Measurements from ENCODE around the gene CREB1. TPM values are rescaled to one million over a fixed set of nuclear protein-coding genes. Genes with fewer than 3 reads are reported as not detected.

The CREB1 gene
- total and polyA plus RNA-seq, 2 donors (not counting 1 experiment from before 2014, with no cell fraction given) = 42.5 to 156 TPM

DNA sequence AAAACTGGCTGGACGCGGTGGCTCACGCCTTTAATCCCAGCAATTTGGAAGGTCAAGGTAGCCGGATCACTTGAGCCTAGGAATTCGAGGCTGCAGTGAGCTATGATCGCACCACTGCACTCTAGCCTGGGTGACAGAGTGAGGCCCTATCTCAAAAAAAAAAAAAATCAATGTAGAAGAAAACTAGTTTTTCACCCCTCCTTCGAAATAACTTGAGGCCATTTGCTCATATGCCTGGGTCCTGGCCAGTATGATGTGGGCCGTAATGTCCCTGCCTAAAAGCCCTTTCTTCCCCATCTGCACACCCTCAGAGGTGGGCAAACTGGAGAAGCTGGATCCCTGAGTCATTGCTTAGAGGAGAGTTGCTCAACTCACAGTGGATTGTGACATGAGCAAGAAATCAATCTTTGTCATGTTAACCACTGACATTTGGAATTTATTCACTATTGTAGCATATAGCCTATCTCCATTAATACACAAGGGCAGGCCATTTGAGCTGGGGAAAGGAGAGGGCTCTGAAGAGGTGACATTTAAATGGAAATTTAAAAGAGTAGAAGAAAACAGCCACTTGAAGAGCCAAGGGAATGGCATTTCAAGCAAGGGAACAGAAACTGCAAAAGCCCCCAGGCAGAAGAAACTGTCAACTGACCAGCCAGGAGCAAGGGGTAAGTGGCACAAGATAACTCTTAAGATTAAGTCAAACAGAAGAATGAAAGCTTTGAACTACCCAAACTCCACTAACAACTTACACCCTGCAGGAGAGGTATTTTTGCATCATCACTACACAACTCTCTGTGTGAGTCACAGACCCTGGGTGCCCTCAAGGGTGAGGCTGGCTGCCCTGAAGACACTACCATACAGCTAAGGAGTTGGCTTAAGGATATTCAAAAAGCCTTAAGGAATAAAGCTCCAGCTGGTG, 103.1 kb downstream of the CREB1 start:
- ATAC-seq (ENCODE audit: low read depth) = no peak
- no peak for DNase-seq
- Mint-ChIP-seq H3K9me3 (ENCODE audit: insufficient read depth) (no peaks in the 10 kb centered on the region), H3K4me3 (no peak overlapping the region), H3K4me1 (peaks cover 13% of the 10 kb centered on the region), H3K27ac (peak overlapping the region; percentile 32), H3K27me3 (no peaks in the 10 kb centered on the region)
- Histone ChIP-seq H3K36me3 (replicated peaks in 1 of 2; ENCODE audit: control extremely low read depth in 1 of 2, control insufficient read depth in 1 of 2, extremely low read depth in 1 of 2, insufficient read depth in 2 of 2, low read length in 1 of 2) (no peaks in the 10 kb centered on the region), H2AFZ (ENCODE audit: insufficient read depth, low read depth, low read length, poor library complexity, severe bottlenecking) (no peak overlapping the region), H4K20me1 (ENCODE audit: control insufficient read depth, insufficient read depth, low read length, poor library complexity, severe bottlenecking) (no peaks in the 10 kb centered on the region), H3K27ac (ENCODE audit: low read length in 2 of 2) (no peak overlapping the region), H3K4me3 (ENCODE audit: control extremely low read depth in 1 of 5, extremely low read depth in 1 of 5, insufficient read depth in 1 of 5, low read depth in 2 of 5, low read length in 4 of 5) (no peak overlapping the region), H3K4me2 (replicated peaks; ENCODE audit: low read depth, low read length, poor library complexity, severe bottlenecking) (no peak overlapping the region), H3K4me1 (ENCODE audit: control insufficient read depth in 2 of 2, insufficient read depth in 2 of 2, low read length in 2 of 2) (no peaks in the 10 kb centered on the region), H3K9me3 (ENCODE audit: control extremely low read depth in 1 of 3, control insufficient read depth in 2 of 3, insufficient read depth in 1 of 3, low read length in 2 of 3) (no peaks in the 10 kb centered on the region), H3K27me3 (replicated peaks in 1 of 4; ENCODE audit: control extremely low read depth in 1 of 4, control insufficient read depth in 3 of 4, insufficient read depth in 4 of 4, low read length in 3 of 4) (no peaks in the 10 kb centered on the region), H3K79me2 (ENCODE audit: control insufficient read depth, insufficient read depth, low read length) (no peaks in the 10 kb centered on the region), H3K9ac (ENCODE audit: low read length) (no peak overlapping the region)
- POLR2A ChIA-PET = no interaction called here
- 96% methylated on average over 4 of the region's 8 CpGs for WGBS (ENCODE audit: insufficient coverage)
- CTCF ChIA-PET = interaction anchor here (0.5 to 1.6 kb wide), 2 partner anchors 8 to 77 kb away, joined by 3 to 4 read pairs; partner anchors contain the start of gene METTL21A
- intact Hi-C loops (cut with micrococcal nuclease) = no loop called here
- no peak for TF ChIP-seq EZH2 (IDR thresholded peaks at IDR 0.05; ENCODE audit: borderline replicate concordance, insufficient read depth, low read depth, low read length, poor library complexity, severe bottlenecking)
- TF ChIP-seq, protein P1, sequence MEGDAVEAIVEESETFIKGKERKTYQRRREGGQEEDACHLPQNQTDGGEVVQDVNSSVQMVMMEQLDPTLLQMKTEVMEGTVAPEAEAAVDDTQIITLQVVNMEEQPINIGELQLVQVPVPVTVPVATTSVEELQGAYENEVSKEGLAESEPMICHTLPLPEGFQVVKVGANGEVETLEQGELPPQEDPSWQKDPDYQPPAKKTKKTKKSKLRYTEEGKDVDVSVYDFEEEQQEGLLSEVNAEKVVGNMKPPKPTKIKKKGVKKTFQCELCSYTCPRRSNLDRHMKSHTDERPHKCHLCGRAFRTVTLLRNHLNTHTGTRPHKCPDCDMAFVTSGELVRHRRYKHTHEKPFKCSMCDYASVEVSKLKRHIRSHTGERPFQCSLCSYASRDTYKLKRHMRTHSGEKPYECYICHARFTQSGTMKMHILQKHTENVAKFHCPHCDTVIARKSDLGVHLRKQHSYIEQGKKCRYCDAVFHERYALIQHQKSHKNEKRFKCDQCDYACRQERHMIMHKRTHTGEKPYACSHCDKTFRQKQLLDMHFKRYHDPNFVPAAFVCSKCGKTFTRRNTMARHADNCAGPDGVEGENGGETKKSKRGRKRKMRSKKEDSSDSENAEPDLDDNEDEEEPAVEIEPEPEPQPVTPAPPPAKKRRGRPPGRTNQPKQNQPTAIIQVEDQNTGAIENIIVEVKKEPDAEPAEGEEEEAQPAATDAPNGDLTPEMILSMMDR (IDR thresholded peaks at IDR 0.05) = no peak

DNA sequence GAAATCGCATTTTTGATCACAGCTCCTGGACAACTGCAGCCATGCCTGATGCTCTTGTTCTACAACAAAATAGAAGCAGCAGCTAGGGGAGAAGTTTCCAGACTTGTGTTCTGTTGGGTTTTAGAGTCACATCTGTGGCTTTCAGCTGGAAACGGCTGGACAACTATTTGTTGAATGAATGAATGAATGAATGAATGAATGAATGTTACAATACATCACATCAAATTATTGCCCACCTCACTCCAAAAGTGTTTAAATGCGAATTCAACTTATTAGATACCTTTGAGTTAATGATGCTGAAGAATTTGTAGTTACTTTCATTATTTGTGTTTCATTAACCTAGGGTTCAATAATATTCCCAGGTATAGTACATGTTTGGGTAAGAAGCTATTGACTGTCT, 103.9 kb downstream of the CREB1 start:
- H3K27me3 Mint-ChIP-seq = no peaks in the 10 kb centered on the region
- Histone ChIP-seq H3K4me1 (ENCODE audit: control insufficient read depth in 2 of 2, insufficient read depth in 2 of 2, low read length in 2 of 2) (no peaks in the 10 kb centered on the region), H3K9me3 (ENCODE audit: control extremely low read depth in 1 of 3, control insufficient read depth in 2 of 3, insufficient read depth in 1 of 3, low read length in 2 of 3) (no peaks in the 10 kb centered on the region), H3K9ac (ENCODE audit: low read length) (no peak overlapping the region), H2AFZ (ENCODE audit: insufficient read depth, low read depth, low read length, poor library complexity, severe bottlenecking) (no peak overlapping the region), H3K27ac (ENCODE audit: low read length in 2 of 2) (no peak overlapping the region), H4K20me1 (ENCODE audit: control insufficient read depth, insufficient read depth, low read length, poor library complexity, severe bottlenecking) (no peaks in the 10 kb centered on the region), H3K36me3 (replicated peaks in 1 of 2; ENCODE audit: control extremely low read depth in 1 of 2, control insufficient read depth in 1 of 2, extremely low read depth in 1 of 2, insufficient read depth in 2 of 2, low read length in 1 of 2) (no peaks in the 10 kb centered on the region), H3K4me3 (ENCODE audit: control extremely low read depth in 1 of 5, extremely low read depth in 1 of 5, insufficient read depth in 1 of 5, low read depth in 2 of 5, low read length in 4 of 5) (no peak overlapping the region), H3K27me3 (replicated peaks in 1 of 4; ENCODE audit: control extremely low read depth in 1 of 4, control insufficient read depth in 3 of 4, insufficient read depth in 4 of 4, low read length in 3 of 4) (no peaks in the 10 kb centered on the region), H3K4me2 (replicated peaks; ENCODE audit: low read depth, low read length, poor library complexity, severe bottlenecking) (no peak overlapping the region), H3K79me2 (ENCODE audit: control insufficient read depth, insufficient read depth, low read length) (no peaks in the 10 kb centered on the region)
- H3K27ac Mint-ChIP-seq = no peak overlapping the region
- POLR2A ChIA-PET = no interaction called here
- CTCF ChIA-PET = interaction anchor here (0.6 to 1.6 kb wide), 2 partner anchors 8 to 34 kb away, joined by 3 to 4 read pairs; partner anchors contain the start of gene METTL21A
- no peak for ATAC-seq (ENCODE audit: low read depth)
- peaks cover 13% of the 10 kb centered on the region for H3K4me1 Mint-ChIP-seq
- intact Hi-C loops (cut with micrococcal nuclease) = no loop called here
- TF ChIP-seq, protein P1 (IDR thresholded peaks at IDR 0.05) = no peak
- TF ChIP-seq EZH2 (IDR thresholded peaks at IDR 0.05; ENCODE audit: borderline replicate concordance, insufficient read depth, low read depth, low read length, poor library complexity, severe bottlenecking) = no peak
- WGBS (ENCODE audit: insufficient coverage) = 100% methylated on average over 1 of the region's 3 CpGs
- H3K4me3 Mint-ChIP-seq = no peak overlapping the region
- no peak for DNase-seq
- H3K9me3 Mint-ChIP-seq (ENCODE audit: insufficient read depth) = no peaks in the 10 kb centered on the region

Measured in B cell (primary cell).